Natural killer cell (primary cell): ENCODE data around the gene FGR. TPM values are rescaled to one million over a fixed set of nuclear protein-coding genes. Genes with fewer than 3 reads are reported as not detected.

Experiments used
- ATAC-seq, 3 donors: fragments of 150-1000 bp in 2 of 3; fragments of 200-7000 bp in 1 of 3; cut with Tn5 transposase; 1 replicate in 1 of 3; 2 replicates in 2 of 3; pipeline ENCODE4 v1.10.0; 2021; ENCODE audit warnings: mild to moderate bottlenecking in 2 of 3, moderate library complexity in 2 of 3
- DNase-seq, 2 donors: peaks; one replicate each; pipeline versions ENCODE4 v3.0.0 to v3.0.0-alpha.2; 2013 to 2021; ENCODE audit warnings: mixed read lengths in 1 of 2
- H3K27ac ChIP-seq: one replicate; pipeline ENCODE4 v1.5.1; 2013; ENCODE audit warnings: mild to moderate bottlenecking, low read length
- H3K27me3 ChIP-seq: one replicate; pipeline ENCODE4 v1.6.1; 2013; ENCODE audit warnings: low read length; ENCODE audit not compliant: control insufficient read depth, insufficient read depth
- H3K36me3 ChIP-seq: one replicate; pipeline ENCODE4 v1.6.1; 2013; ENCODE audit warnings: low read length; ENCODE audit not compliant: control insufficient read depth, insufficient read depth
- H3K4me1 ChIP-seq: one replicate; pipeline ENCODE4 v1.6.1; 2013; ENCODE audit warnings: low read length; ENCODE audit not compliant: control insufficient read depth, insufficient read depth
- H3K4me3 ChIP-seq: one replicate; pipeline ENCODE4 v1.5.1; 2013; ENCODE audit warnings: low read length
- H3K9me3 ChIP-seq: one replicate; pipeline ENCODE4 v1.6.1; 2013; ENCODE audit warnings: low read length; ENCODE audit not compliant: control insufficient read depth, insufficient read depth
- H3K27ac Mint-ChIP-seq, 2 donors: one replicate each; pipeline ENCODE4 v1.8.0; 2022; ENCODE audit warnings: mild to moderate bottlenecking in 2 of 2, mixed read lengths in 2 of 2, moderate library complexity in 1 of 2
- H3K27me3 Mint-ChIP-seq, 2 donors: one replicate each; pipeline ENCODE4 v1.8.0; 2022; ENCODE audit warnings: low read depth in 2 of 2, mixed read lengths in 2 of 2
- H3K36me3 Mint-ChIP-seq: one replicate; pipeline ENCODE4 v1.8.0; 2022; ENCODE audit warnings: mixed read lengths
- H3K4me1 Mint-ChIP-seq, 2 donors: one replicate each; pipeline ENCODE4 v1.8.0; 2022; ENCODE audit warnings: mixed read lengths in 2 of 2
- H3K4me3 Mint-ChIP-seq: one replicate; pipeline ENCODE4 v1.8.0; 2022; ENCODE audit warnings: mild to moderate bottlenecking, moderate library complexity, mixed read lengths
- H3K9me3 Mint-ChIP-seq, 2 donors: one replicate each; pipeline ENCODE4 v1.8.0; 2022; ENCODE audit warnings: mixed read lengths in 2 of 2
- WGBS: methylation state at CpG from one replicate; pipeline ENCODE4 v1.1.7; 2013; ENCODE audit warnings: missing lambda C conversion rate; ENCODE audit not compliant: insufficient coverage; 5-methylcytosine and 5-hydroxymethylcytosine counted together
- intact Hi-C: fragments of 100-400 bp; cut with micrococcal nuclease; formaldehyde crosslinking; loops from one replicate; pipeline ENCODE4 v1.14.2; 2022
- total RNA-seq, 4 donors: library from RNA; stranded (reverse); fragments of 120-200 nt in 1 of 4; gene quantifications; one replicate each; pipeline versions ENCODE4 v1.2.3 to v1.2.4, GENCODE V29; 2013 to 2022
- TF ChIP-seq, protein P1 (sequence below): fragments of 200-600 bp; IDR thresholded peaks from one replicate; pipeline ENCODE4 v1.8.0; 2022; ENCODE audit warnings: antibody characterized with exemption

The FGR gene
- total RNA-seq, 3 donors from 2014 or later (not counting 1 experiment from before 2014, with no cell fraction given) = 353 to 452 (median 362) TPM

GRCh38 chr1:27603309-27603680 is 31.7 kb downstream of the FGR start:
- intact Hi-C loops = no loop called here
- ATAC-seq (peak; percentile 5 to 9 (median 8)), DNase-seq (peak; percentile 42 to 60)
- Histone ChIP-seq H3K27me3 (no peaks in the 10 kb centered on the region), H3K9me3 (no peaks in the 10 kb centered on the region), H3K4me1 (peaks cover 77% of the 10 kb centered on the region), H3K36me3 (no peaks in the 10 kb centered on the region), H3K4me3 (peak overlapping the region; percentile 87), H3K27ac (peak overlapping the region; percentile 71)
- under 1% methylated on average over 41 of the region's 43 CpGs for WGBS
- H3K27ac Mint-ChIP-seq = peak overlapping the region; percentile 81 to 91
- H3K27me3 Mint-ChIP-seq = no peaks in the 10 kb centered on the region
- TF ChIP-seq, protein P1, sequence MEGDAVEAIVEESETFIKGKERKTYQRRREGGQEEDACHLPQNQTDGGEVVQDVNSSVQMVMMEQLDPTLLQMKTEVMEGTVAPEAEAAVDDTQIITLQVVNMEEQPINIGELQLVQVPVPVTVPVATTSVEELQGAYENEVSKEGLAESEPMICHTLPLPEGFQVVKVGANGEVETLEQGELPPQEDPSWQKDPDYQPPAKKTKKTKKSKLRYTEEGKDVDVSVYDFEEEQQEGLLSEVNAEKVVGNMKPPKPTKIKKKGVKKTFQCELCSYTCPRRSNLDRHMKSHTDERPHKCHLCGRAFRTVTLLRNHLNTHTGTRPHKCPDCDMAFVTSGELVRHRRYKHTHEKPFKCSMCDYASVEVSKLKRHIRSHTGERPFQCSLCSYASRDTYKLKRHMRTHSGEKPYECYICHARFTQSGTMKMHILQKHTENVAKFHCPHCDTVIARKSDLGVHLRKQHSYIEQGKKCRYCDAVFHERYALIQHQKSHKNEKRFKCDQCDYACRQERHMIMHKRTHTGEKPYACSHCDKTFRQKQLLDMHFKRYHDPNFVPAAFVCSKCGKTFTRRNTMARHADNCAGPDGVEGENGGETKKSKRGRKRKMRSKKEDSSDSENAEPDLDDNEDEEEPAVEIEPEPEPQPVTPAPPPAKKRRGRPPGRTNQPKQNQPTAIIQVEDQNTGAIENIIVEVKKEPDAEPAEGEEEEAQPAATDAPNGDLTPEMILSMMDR = no peak
- H3K4me1 Mint-ChIP-seq = peaks cover 27 to 55% of the 10 kb centered on the region in 2 donors
- no peaks in the 10 kb centered on the region for H3K9me3 Mint-ChIP-seq
- no peaks in the 10 kb centered on the region for H3K36me3 Mint-ChIP-seq
- H3K4me3 Mint-ChIP-seq = peak overlapping the region; percentile 94

GRCh38 chr1:27602462-27603308 is 32.3 kb downstream of the FGR start:
- H3K36me3 Mint-ChIP-seq = no peaks in the 10 kb centered on the region
- H3K4me1 Mint-ChIP-seq = peaks cover 27 to 55% of the 10 kb centered on the region in 2 donors
- no peak for ATAC-seq
- Histone ChIP-seq H3K27me3 (no peaks in the 10 kb centered on the region), H3K9me3 (no peaks in the 10 kb centered on the region), H3K36me3 (no peaks in the 10 kb centered on the region), H3K4me3 (peak overlapping the region; percentile 87), H3K27ac (peak overlapping the region; percentile 49), H3K4me1 (peaks cover 77% of the 10 kb centered on the region)
- no peaks in the 10 kb centered on the region for H3K9me3 Mint-ChIP-seq
- intact Hi-C loops = no loop called here
- WGBS = 0% methylated on average over 20 of the region's 54 CpGs
- no peaks in the 10 kb centered on the region for H3K27me3 Mint-ChIP-seq
- peak overlapping the region; percentile 57 to 91 for H3K27ac Mint-ChIP-seq
- H3K4me3 Mint-ChIP-seq = peak overlapping the region; percentile 85
- TF ChIP-seq, protein P1 = no peak
- peak; percentile 50 to 69 for DNase-seq

GRCh38 chr1:27601771-27602461 is 33.1 kb downstream of the FGR start:
- Mint-ChIP-seq H3K27me3 (no peaks in the 10 kb centered on the region), H3K36me3 (no peaks in the 10 kb centered on the region), H3K9me3 (no peaks in the 10 kb centered on the region), H3K4me1 (peaks cover 27 to 55% of the 10 kb centered on the region in 2 donors), H3K27ac (peak overlapping the region; percentile 57 to 74), H3K4me3 (peak overlapping the region; percentile 85)
- no peak for ATAC-seq
- Histone ChIP-seq H3K27ac (peak overlapping the region; percentile 49), H3K27me3 (no peaks in the 10 kb centered on the region), H3K4me1 (peaks cover 77% of the 10 kb centered on the region), H3K9me3 (no peaks in the 10 kb centered on the region), H3K4me3 (peak overlapping the region; percentile 28), H3K36me3 (no peaks in the 10 kb centered on the region)
- TF ChIP-seq, protein P1 = no peak
- intact Hi-C loops = no loop called here
- 17% methylated on average over 23 of the region's 23 CpGs for WGBS
- no peak for DNase-seq
